IPS DF 4.7 (cell line): ENCODE data around the gene SIVA1.

Source experiments
- DNase-seq: peaks from one replicate; pipeline ENCODE4 v3.0.0-alpha.2; 2013; ENCODE audit warnings: low spot score; ENCODE audit errors: extremely low read depth

Gene SIVA1

DNA sequence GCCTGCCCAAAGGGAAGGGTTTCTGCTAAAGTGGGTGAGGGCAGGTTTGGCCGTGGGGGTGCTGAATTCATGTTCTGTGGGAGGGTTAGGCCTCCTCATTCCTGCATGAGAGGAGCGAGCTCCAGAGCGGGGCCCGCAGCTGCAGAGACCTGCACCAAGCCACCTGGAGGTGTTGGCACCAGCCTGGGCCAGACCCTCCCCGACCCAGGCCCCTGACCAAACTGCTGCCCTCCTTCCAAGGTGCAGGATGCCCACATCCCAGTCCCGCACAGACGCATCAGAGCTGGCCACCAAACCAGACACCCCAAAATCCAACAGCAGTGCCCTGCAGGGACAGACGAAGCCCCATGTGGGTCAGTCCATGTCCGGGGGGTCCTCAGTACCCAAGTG lies 18.4 kb upstream of the SIVA1 start:
- no peak for DNase-seq

DNA sequence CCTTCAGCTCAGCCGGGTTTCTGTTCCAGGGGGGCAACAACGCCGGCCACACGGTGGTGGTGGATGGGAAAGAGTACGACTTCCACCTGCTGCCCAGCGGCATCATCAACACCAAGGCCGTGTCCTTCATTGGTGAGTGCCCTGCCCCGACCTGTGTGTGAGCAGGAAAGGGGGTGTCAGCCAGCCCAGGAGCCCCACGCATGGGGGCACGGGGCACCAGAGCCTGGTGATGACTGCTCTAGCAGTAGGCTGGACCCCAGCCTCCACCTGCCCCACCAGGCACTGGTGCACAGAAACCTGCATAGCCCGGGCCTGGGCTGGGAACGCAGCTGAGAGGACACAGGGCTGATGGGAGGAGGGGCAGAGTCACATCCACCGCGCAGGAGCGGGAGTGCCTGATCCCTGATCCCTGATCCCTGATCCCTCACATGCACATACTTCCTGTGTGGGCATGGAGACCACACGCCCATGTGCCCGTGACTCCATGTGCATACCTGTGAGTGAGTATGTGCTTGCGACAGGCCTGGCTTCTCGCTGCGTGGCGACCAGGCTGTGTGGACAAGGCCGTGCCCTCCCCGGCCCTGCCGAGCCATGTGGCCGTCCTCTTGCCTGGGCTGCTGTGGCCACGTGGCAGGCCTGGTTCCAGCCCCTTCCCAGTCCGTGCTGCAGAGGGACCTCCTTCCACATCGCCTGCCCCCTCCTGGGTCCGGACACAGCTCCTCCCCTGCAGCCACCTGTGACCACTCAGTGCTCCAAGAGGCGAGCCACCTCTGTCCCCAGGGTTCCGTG lies 17.8 kb upstream of the SIVA1 start:
- DNase-seq = no peak

DNA sequence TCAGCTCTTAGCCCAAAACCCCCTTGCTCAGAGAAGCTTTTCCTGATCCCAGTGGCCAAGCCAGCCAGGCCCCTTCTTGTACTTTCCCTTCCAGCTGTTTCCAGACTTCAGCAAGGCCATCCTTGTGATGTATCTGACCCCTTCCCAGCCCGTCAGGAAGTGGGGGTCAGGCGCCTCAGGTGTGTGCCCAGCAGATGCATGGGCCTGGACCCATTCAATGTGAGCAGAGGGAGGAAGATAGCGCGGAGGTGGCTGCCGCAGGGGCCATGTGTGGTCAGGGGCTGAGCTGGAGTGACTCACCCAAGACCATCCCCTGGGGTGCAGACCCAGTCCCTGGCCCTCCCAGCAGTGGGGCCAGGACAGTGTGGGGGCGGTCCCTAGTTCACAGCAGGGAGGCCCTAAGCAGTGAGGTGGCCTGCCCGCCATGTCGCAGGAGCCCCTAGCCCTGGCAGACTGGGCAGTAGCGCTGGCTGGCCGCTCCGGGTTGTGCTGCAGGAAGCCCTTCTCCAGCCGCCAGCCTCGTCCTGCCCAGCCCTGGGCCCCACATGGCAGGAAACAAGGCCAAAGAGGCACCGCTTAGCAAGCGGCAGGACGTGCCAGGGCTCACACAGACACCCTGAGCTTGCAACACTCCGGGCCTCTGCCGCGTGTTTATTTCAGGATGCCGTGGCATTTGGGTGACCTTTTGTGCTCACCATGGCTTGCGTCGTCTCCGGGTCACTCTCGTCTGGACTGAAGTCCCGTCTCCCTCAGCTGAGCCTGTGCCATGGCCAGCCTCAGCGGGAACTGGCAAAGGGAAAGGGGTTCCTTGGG lies 16.9 kb upstream of the SIVA1 start:
- DNase-seq = no peak

DNA sequence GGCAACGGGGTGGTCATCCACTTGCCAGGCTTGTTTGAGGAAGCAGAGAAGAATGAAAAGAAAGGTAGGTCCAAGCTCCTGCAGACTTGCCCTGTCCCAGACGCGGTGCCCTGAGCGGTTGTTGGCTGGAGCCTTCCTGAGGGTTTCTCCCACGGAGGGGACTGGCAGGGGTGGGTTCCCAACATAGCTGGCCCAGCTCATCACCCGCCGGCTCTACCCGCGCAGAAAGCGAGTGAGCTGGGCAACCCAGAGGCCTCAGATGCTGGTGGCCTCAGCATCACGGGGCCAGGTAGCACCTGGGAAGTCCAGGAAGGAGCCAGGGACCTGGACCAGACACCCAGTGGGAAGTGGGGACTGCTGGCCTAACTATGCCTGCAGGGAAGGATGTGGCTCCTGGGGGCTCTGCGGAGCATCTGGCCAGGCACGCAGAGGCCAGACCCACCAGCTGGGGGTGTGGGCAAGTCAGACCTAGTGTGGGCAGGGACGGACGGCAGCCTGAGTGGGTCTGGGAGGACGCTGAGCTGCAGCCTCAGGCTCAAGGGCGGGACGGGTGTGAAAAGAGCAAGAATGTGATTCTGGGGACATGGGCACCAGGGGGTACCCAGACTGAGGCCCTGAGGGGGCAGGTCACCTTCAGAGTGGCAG lies 14.4 kb upstream of the SIVA1 start:
- DNase-seq = no peak

DNA sequence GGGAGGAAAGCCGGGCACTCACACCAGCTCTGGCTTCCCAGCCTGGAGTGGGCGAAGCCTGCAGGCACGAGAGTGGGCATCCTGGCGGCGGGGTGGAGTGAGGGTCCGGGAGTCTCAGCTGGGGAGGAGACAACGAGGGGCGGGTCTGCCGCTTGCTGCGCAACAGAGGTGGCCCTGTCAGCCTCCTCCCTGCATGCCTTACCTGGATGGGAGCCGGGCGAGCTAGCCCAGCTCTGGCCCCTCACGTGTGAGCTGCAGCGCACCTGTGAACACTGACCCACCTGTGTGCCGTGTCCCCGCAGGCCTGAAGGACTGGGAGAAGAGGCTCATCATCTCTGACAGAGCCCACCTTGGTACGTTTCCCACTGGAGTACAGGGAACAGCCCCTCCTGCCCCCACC lies 13.9 kb upstream of the SIVA1 start:
- DNase-seq = no peak

DNA sequence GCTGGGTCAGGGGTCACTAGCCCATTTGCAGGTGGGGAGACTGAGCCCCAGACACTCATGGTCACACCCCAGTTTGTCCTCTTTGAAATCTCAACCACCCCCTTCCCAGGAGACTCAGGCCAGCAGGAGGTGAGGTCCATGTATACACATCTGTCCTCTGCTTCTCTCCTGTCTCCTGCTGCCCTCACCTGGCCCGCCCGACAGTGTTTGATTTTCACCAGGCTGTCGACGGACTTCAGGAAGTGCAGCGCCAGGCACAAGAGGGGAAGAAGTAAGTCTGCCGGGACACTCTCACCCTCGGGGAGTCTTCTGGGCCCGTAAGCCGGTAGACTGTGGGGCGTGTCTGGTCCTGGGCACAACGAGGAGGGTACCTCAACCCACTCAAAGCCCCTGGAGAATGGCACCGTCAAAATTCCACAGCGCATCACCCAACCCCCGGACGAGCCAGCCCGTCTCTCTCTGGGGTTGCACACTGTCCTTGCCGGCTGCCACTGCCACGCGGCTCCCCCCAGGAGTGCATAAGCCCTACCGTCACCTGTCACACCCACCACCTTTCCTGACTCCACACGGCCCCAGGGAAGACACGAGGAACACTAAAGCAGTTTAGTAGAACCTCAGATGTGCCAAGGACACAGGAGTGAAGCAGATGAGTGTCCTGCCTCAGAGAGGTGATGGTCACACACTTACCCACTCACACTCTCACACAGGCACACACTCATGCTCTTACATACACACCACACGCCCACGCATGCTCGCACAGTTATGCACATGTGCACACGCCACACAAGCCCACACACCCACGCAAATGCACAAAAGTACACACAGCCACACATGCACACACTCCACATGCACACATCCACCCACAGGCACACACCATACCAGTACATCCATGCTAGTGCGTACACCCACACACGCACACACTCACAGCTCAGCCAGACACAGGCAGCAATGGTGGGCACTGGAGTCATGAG lies 13.1 kb upstream of the SIVA1 start:
- DNase-seq = no peak

DNA sequence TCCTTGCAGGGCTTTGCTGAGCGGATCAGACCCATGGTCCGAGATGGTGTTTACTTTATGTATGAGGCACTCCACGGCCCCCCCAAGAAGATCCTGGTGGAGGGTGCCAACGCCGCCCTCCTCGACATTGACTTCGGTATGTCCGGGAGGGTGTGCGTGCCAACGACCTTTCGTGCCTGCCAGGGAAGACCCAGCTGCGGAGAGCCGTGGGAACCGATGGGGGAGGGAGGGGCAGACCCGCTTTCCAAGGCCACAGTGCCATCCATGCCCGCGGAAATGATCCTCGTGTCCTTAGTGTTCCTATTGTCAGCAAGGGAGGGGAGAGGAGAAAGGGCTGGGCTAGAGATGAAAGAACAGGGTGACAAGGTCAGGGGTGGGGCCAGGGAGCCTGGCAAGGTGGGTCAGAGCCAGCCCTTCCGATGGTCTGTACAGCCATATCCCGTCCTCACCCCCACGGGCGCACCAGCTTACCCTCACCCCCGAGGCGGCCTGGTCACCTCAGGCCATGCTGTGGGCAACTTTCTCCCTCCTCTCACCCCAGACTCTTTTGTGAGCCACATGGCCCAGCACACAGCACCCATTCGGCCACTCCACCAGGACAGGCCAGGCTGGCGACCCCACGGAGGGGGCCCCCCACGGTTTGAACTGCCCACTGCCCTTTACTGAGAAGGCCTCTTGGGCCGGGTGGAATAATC lies 11.7 kb upstream of the SIVA1 start:
- DNase-seq = no peak

DNA sequence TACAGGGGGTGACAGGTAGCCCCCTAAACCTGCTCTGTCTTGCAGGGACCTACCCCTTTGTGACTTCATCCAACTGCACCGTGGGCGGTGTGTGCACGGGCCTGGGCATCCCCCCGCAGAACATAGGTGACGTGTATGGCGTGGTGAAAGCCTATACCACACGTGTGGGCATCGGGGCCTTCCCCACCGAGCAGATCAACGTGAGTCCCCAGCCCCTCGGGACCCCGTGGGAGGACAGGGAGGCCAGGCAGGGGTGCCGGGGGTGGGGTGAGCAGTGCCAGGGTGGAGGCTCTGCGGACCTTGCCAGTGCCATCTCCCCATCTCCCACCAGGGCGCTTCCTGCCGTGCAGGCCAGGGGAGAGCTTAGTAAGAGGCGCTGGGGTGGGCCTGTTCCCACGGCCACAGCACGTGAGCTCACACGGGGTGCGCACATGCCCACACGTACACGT lies 11.1 kb upstream of the SIVA1 start:
- no peak for DNase-seq

DNA sequence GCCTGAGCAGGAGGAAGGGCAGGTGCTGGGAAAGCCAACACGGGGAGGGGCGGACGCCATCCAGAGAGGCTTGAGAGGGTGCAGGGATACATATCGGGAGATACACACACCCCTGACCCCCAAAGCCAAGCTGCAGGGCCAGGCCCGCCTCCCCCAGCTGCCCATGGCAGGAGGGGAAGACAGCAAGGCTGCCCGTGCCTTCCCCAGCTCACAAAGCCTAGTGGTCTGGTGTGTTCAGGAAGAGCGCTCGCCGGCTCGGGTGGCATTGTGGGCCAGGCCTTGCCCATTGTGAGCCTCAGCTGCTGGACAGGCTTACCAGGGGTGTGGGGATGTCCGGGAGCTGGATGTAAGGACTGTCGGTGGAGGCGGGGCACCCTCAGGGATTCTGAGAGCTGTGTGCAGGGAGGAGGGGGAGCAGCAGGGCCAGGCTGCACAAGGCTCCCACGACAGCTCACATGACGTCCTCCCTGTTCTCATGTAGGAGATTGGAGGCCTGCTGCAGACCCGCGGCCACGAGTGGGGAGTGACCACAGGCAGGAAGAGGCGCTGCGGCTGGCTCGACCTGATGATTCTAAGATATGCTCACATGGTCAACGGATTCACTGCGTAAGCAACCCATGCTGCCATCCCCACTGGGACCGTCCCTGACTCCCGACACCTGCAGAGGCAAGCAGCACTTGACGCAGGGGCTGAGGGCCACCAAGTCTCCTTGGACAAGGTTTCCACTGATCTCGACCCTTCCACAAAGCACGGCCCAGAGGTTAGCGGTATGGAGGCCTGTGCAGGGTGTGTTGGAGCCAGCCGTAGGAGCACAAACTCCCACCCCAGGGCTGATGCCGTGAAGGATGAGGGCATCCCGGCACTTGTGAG lies 10.1 kb upstream of the SIVA1 start:
- DNase-seq = no peak

DNA sequence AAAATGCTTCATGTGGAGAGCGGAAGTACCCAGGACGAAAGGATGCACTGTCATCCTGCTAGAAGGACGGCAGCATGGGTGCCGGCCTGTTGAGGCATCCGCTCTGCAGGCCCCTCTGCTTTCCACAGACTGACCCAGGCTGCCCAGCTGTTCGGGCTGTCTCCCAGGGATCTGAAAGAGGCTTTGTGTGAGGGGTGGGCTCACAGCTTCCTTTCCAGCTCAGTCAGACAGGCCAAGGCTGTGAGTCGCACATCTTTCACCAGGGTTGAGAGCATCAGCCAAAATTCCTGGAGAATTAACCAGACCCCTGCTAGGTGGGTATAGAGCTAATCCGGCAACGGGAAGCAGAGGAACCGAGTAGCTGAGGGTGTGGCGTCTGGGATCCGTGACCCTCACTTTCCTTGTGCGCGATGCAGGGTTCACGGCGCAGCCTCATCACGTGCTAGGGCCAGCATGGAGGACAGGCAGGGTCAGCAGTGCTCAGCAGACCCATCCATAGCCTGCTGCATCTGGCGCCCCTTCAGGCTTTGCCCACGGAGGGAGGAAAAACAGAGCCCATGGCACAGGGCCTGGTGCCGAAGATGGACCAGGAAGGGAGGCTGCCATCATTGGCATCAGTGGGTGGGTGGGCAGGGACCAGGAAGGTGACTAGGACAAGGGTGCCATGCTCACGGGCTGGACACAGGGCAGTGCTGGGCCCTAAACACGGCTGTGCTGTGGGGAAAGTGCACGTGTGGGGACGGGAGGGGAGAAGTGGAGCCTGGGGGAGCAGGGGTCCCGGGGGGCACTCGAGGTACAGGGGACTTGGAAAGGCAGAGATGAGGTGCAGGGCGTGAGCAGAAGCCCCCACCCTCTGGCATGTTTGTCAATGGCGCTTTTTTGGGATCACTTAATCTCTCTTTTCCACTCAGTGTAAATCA lies 9.2 kb upstream of the SIVA1 start:
- no peak for DNase-seq

DNA sequence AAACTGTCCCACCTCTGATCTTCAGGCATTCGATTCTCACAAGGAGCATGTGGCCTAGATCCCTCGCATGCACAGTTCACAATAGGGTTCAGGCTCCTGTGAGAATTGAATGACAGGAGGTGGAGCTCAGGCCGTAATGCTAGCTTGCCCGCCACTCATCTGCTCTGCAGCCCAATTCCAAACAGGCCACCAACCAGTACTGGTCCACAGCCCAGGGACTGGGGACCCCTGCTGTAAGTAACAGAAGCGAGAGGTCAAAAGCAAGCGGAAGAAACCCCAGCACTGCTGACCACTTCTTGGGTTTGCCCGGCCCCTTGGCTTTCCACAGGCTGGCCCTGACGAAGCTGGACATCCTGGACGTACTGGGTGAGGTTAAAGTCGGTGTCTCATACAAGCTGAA lies 8.5 kb upstream of the SIVA1 start:
- DNase-seq = no peak

DNA sequence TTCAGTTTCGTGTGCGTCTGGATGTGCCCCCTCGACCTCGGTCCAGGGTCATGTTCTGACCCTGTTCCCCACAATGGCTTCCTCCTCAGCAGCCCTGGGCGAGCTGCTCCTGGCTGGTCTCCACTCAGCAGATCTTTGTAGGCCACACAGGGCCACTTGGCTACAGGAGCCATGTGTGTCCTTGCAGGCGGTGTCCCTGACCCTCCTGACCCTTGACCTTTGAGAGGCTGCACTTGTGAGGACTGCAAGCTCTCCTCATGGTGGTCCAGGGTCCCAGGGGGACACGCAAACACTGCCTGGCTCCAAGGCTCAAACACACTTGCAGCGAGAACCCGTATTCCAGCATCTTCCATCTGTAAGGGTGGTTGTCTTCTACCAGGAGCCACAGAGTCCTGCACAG lies 7.5 kb upstream of the SIVA1 start:
- no peak for DNase-seq

DNA sequence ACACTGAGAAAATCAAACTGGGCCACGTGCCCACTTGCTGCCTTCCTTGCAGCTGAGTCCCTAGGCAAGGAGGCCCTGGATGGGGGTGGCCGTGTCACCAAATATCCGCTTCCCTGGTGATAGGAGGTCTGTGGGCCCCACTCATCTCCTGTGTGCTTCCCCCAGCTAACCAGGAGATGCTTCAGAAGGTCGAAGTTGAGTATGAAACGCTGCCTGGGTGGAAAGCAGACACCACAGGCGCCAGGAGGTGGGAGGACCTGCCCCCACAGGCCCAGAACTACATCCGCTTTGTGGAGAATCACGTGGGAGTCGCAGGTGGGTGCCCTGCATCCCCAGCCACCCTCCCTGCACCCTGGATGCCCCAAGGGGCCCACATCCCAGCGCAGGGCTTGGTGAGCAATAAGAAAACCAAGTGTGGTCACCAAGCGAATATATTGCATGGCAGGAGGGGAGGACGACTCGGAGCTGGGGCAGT lies 6.8 kb upstream of the SIVA1 start:
- DNase-seq = no peak

DNA sequence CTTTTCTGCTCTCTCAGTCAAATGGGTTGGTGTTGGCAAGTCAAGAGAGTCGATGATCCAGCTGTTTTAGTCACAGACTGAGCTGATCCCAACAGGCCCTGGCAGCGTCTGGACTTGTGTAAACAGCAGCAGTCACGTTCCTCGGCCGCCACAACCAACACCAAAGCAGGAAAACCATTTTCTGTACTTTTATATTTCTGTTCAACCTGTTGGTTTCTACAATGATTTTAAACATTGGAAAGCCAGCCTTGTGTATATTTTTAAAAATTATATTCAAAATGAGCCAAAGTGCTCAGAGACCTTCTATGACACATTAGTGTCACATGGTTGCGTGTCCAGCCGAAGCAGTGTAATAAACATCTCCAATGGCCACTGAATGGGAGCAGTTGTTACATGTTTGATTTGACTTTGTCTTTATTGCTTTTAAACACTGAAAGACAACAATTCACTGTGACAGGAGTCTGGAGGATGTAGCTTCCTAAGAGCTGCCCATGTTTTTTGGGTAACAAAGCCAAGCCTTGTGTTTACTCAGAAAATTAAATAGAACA lies 5.9 kb upstream of the SIVA1 start:
- DNase-seq = no peak

DNA sequence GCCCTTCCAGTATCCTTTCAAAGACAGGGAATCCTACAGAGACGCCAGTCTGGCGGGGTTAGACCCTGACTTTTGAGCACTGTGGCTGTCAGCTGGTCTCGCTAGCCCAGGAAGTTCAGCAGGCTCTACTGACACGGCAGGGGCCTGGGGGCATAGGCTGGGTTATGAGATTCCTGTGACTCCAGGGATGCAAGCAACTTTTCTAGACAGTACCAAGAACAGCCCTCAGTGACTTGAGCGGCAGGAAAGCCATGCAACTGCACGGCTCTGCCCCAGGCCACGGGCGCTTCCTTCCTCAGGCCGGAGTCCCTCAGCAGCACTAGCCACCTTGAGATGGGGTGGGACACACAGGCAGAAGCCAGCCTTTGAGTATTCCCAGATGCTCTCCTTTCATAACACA lies 5.1 kb upstream of the SIVA1 start:
- no peak for DNase-seq

DNA sequence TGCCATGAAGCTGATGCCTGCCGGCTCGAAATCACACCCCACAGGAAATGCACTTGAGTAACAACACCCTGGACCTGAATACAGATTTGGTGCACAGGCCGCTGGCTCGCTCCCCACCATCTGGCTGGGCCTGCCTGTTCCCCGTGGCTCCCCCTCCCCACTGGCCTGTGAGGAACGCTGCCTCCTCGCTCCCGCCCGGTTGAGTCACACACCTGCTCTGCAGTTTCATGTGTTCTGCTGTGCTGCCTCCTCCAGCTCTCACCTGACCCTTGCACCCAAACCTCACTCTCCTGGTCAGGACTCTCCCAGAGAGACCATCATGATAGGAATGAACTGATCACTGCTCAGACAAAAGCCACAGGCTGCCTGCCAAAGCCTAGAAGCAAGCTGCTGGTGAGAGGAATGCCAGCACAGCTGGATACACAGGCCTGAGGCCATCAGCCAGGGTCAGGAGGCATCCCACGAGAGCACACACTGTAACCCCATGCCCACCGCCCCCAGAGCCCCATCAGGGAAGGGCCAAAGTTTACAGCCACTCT lies 3.8 kb upstream of the SIVA1 start:
- no peak for DNase-seq

DNA sequence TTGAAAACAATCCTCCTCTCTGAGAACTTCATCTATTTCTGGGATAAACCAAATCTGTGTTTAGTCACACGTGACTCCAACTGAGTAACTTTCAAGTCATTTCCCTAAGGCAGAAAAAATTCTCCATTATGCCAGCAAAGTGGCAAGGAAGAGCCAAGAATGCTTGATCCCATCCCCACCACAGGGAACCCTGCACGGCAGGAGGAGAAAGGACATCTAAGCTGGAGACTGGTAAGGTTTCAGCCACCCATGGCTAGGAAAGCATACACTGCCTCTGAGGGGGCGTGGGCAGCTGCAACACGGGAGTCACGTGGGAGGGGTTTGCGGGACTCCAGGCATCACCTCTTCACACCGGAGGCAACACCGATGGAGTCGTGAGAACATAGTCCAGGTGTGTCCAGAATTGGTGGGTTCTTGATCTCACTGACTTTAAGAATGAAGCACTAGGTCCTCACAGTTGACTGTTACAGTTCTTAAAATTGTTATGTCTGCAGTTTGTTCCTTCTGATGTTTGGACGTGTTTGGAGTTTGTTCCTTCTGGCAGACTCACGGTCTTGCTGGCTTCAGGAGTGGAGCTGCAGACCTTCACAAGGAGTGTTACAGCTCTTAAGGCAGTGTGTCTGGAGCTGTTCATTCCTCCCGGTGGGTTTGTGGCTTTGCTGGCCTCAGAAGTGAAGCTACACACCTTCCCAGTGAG lies 2.7 kb upstream of the SIVA1 start:
- no peak for DNase-seq
